CD4-positive, alpha-beta T cell treated with Interleukin-17A for 4 hours (primary cell): ENCODE measurements around the gene SAAL1.
"Not testable (repeated sequence)": the region's sequence is repeated elsewhere in the genome, so short reads cannot be mapped to it uniquely, and the experiment has no call there.

ENCODE experiments used
- DNase-seq: peaks from one replicate; pipeline ENCODE4 v3.0.0-alpha.2; 2020; ENCODE audit warnings: mixed read lengths

The SAAL1 gene, protein sequence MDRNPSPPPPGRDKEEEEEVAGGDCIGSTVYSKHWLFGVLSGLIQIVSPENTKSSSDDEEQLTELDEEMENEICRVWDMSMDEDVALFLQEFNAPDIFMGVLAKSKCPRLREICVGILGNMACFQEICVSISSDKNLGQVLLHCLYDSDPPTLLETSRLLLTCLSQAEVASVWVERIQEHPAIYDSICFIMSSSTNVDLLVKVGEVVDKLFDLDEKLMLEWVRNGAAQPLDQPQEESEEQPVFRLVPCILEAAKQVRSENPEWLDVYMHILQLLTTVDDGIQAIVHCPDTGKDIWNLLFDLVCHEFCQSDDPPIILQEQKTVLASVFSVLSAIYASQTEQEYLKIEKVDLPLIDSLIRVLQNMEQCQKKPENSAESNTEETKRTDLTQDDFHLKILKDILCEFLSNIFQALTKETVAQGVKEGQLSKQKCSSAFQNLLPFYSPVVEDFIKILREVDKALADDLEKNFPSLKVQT

DNA sequence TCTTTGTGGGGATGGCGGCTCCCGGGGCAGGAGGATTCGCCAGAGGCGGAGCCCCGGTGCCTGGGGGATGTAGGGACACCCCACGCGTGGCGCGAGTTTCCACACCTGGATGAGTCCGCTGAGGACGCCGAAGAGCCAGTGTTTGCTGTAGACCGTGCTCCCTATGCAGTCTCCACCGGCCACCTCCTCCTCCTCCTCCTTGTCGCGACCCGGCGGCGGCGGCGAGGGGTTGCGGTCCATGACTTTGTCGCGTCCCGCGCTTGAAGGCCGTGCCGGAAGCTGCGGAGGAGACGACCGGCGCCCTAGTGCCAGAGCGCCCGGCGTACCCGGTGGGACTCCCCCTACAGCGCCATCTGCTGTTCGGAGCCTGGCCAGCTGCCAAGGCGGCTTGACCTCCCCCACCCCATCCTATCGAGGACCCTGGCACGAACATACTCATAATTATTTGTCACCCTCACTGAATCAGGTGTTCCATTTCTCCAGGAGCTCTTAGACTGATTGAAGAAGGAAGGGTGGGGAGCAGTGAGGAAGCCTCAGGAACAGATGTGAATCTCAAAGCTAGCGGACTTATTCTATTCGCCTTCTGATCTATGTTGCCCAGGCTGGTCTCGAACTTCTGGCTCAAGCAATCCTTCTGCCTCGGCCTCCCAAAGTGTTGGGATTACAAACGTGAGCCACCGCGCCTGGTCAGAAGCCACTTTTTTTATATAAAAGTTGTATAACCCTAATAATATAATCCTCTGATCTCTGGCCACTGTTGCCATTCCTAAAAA is at the start of gene SAAL1:
TSS of gene SAAL1 (minus strand) at position 281 of the 773 bp plus-strand sequence. CDS start at position 240, 41 bp downstream.
- peak; percentile 93 for DNase-seq

DNA sequence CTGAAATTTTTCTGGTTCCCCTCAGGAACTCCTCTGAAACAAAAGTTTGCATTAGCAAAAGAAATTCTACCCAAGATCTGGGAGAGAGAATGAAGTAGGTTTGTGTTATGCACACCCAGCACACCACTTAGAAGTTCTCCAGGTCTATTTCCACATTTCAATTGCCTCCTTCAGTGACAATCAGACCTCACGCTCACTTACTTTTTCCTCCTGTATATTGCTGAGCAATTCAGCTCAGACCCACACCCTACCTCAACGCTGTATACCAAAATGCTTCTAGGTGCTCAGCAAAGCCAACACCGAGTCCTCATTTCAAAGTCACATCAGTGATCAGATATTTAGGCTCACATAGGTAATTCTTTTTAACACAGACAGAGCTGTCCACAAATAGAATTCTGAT is 45.7 kb upstream of the SAAL1 start:
- no peak for DNase-seq

DNA sequence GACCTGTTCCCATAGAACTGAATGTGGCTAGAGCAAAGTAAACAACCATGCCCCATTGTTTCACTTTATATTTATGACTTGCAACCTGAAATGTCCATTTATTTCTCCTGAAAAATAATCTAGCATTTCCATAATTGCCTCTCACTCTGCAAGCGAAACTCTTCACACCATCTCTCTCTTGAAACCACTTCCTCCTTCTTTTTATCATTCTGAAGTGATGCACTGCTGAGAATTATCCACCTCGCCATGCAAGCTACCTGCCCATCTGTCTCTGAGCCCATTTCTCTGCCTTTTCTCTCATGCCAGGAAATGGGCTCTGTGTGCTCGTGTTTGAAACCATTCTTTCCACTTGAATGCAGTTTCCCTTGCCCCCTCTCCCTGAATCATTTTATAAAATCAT is 40.0 kb upstream of the SAAL1 start:
- DNase-seq: no peak

DNA sequence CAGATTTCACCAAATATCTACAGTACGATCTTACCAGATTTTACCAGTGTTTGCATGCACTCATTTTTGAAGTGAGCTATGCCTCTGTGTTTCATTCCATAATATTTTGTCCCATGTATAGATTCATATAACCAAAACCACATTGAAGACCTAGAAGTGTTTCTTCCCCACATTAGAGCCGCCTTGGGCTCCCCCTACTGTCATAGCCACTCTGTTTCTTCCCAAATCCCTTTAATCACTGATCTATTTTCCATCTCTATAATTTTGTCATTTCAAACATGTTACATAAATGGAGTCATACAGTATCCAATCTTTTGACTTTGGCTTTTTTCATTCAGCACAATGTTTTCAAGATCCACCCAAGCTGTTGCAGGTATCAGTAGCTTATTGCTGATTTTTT is 39.1 kb upstream of the SAAL1 start:
- no peak for DNase-seq

DNA sequence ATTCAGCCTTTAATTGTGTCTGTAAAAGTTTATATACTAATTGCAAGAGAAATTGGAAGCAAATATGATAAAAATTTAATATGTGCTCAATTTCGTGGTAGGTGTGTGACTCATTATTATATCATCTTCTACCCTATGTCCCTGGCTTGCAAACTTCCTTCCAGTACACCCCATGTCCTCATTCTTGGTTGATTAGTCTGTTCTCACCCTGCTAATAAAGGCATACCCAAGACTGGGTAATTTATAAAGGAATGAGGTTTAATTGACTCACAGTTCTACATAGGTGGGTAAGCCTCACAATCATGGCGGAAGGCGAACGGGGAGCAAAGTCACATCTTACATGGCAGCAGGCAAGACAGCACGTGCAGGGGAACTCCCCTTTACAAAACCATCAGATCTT is 38.4 kb upstream of the SAAL1 start:
- no peak for DNase-seq

DNA sequence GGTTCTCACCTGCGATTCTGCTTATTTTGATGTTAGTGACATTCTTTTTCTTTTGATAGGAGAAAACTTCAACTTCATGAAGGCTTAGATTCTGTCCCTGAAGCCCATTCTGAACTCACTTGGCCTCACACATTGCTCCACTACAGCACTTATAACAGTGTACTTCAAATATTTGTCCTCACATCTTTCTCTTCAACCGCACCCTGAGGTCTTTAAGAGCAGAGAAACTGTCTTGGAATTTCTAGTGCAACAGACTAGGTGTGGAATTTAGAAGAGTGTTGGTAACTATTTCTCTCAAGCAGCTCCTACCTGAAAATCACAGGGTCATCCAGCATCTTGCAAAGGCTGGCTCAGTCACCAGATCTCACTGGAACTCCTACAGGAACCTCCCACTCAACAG is 34.3 kb upstream of the SAAL1 start:
- no peak for DNase-seq

DNA sequence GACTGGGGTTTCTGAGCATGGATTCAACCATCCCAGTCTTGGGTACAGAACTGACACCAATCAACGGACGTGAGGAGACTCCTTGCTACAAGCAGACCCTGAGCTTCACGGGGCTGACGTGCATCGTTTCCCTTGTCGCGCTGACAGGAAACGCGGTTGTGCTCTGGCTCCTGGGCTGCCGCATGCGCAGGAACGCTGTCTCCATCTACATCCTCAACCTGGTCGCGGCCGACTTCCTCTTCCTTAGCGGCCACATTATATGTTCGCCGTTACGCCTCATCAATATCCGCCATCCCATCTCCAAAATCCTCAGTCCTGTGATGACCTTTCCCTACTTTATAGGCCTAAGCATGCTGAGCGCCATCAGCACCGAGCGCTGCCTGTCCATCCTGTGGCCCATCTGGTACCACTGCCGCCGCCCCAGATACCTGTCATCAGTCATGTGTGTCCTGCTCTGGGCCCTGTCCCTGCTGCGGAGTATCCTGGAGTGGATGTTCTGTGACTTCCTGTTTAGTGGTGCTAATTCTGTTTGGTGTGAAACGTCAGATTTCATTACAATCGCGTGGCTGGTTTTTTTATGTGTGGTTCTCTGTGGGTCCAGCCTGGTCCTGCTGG is 31.4 kb upstream of the SAAL1 start:
- DNase-seq: no peak

DNA sequence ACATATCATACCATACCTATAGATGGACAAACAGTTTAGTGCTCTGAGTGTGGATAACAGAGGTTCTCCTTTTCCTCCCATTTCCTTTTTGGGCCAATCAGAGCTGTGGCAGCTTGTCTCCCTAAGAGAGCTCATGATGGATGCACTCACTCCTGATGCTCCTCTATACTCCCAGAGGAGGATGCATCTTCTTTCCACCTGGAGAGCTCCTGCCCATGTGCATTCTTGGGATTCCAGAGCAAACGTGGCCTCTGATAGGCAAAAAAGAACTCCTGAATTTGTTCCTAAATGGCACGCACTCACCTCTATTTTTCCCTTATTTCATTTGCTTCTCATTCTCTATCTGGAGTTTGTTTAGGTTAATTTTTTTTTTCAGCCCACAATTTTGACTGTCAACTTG is 29.4 kb upstream of the SAAL1 start:
- DNase-seq: no peak

DNA sequence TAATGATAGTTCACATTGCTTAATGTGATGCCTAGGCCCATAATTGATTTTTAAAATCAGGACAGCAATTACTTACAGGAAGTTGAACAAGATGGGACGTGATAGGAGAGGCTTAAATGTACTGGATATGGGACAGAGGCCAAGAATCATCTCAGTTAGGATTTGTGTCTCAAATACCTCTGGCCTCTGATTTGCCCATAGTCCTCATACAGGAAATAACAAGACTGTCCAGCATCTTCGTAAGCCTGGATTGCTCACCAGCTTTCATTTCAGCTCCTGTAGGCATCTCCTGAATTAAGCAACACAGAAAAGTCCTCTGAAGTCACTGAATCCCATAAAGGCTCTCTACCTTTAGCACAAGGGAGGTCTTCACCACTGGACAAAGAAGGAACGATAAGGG is 26.5 kb upstream of the SAAL1 start, which contains the start of gene MRGPRX3:
TSS of gene MRGPRX3 (plus strand) at position 231 of the 400 bp plus-strand sequence. CDS start 4,632 bp downstream, outside the sequence.
- DNase-seq: no peak

DNA sequence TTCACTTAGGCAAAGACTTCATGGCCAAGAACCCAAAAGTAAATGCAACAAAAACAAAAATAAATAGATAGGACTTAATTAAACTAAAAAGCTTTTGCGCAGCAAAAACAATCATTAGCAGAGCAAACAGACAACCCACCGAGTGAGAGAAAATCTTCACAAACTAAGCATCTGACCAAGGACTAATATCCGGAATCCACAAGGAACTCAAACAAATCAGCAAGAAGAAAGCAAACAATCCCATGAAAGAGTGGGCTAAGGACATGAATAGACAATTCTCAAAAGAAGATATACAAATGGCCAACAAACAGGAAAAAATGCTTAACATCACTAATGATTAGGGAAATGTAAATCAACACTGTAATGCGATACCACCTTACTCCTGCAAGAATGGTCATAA is 25.2 kb upstream of the SAAL1 start:
- DNase-seq: not testable (repeated sequence)

DNA sequence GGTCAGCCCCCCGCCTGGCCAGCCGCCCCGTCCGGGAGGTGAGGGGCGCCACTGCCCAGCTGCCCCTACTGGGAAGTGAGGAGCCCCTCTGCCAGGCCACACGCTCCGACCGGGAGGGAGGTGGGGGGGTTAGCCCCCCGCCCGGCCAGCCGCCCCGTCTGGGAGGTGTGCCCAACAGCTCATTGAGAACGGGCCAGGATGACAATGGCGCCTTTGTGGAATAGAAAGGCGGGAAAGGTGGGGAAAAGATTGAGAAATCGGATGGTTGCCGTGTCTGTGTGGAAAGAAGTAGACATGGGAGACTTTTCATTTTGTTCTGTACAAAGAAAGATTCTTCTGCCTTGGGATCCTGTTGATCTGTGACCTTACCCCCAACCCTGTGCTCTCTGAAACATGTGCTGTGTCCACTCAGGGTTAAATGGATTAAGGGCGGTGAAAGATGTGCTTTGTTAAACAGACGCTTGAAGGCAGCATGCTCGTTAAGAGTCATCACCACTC is 15.5 kb upstream of the SAAL1 start:
- DNase-seq: not testable (repeated sequence)

DNA sequence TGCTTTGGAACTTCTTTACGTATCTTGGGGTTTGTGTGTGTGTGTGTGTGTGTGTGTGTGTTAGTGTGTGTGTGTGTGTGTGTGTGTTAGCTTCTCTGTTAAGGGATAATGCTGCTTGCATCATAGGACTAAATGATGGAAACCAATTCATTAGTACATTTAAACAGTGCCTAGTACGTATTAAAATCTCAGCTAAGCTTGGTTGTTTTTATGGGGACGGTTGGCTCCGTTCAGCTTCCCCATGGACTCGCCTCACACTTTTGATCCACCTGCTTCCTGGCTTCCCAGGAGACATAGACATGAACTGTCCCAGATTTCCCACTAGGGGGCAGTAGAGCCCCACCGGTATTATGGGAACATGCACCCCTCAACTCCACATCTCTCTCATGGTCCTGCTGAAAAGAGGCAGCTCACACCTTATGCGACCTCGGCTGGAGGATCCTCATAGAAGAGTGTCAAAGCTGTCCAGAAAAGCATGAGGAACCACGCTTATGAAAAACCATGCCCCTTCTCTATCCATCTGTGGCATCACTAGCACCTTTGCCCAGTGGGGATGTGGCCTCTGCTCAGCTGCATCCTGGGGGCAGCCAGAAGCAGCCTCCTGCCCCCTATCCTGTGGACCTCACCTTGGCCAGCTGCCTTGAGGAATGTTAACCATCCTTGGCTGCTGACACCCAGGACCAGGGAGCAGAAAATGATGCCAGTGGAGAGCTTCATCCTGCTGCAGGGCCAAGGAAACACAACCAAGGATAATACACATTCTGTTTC is 9.7 kb upstream of the SAAL1 start:
- DNase-seq: peak; percentile 76

DNA sequence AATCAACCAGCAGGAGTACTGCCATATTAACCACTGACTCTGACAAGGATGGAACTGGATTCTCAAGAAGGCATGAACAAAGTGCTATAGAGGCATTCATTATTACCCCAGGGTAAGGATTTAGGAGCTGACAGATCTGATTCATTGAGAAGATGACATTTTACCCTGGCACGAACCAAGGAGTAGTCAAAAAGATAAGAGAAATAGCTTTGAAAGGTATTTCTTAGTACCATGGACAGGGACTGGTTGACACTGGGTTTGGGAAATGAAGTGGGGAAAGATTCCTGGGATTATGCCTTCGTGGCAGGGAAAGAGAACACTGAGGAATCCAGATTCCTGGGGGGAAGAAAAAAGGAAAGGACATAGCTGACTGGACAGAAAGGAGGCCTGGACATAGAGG is 5.1 kb upstream of the SAAL1 start:
- no peak for DNase-seq

DNA sequence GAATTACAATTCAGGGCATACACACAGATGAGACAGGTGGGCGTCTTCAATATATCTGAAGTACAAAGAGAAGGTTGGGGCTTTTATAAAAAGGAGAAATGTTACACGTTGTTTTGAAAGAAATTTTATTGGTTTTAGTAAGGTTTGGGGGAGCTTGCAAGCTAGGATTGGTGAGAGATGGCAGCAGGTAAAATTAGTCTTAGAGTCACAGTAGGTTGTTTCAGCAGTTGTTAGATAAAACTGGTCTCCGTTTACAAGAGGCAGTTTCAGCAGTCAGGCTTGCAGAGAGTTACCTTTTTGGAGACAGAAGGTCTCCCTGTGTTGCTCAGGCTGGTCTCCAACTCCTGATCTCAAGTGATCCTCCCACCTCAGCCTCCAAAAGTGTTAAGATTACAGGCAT is 2.4 kb upstream of the SAAL1 start:
- DNase-seq: no peak

DNA sequence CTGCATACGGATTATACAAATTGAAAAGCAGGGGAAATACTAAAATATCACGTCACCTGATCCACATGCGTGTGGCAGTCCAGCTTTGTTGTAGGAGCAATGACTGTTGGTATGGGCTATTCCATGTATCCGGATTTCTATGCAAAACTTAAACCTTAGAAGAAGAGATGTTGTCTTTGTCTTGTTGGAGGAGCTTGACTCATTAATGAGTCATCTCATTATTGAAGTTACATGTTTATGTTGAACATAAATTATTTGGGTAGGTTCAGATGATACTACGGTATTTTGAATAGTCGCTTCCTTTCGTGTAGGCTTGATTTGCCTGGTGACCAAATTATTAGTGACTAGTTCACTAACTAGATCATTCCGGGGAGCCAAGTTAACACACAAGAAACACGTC is 806 bp upstream of the SAAL1 start:
- no peak for DNase-seq

DNA sequence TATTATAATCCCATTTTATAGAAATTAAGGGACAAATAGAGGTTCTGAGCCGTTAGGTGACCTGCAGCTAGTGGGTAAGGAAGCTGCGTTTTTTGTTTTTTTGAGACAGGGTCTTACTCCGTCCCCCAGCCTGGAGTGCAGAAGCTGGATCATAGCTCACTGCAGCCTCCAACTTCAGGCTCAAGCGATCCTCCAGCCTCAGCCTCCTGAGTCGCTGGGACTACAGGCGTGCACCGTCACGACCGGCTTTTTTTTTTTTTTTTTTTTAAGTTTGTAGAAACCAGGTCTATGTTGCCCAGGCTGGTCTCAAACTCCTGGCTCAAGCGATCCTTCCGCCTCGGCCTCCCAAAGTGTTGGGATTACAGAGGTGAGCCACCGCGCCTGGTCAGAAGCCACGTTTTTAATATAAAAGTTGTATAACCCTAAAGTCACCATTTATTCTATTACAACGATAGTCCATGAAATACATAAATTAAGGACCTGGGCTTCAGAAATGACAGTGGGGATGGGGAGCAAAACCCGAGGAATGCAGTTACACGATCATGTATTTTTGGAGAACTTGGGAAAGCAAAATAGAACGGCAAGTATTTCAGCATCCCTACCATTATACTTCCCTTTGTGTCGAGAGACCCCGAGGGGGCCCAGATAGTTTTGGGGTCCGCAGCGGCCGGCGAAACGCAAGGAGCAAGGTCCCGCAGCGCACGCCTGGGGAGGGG is 638 bp downstream of the SAAL1 start:
- DNase-seq: no peak

DNA sequence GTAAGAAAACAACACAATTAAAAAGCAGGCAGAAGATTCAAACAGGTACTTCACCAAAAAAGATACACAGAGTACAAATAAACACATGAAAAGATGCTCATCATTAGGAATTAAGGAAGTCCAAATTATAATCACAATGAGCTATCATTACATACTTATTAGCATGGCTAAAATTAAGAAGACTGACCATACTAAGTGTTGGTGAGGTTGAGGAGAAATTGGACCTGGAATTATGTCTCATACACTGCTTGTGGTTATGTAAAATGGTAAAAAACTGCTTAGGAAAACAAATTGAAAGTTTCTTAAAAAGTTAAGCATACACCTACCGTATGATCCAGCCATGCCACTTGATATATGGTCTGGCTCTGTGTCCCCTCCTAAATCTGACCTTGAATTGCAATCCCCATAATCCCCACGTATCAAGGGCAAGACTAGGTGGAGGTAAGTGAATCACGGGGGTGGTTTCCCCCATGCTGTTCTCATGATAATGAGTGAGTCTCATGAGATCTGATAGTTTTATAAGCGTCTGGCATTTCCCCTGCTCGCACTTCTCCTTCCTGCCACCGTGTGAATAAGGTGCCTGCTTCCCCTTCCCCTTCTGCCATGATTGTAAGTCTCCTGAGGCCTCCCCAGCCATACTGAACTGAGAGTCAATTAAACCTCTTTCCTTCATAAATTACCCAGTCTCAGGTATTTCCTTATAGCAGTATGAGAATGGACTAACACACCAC is 4.8 kb downstream of the SAAL1 start:
- DNase-seq: no peak

DNA sequence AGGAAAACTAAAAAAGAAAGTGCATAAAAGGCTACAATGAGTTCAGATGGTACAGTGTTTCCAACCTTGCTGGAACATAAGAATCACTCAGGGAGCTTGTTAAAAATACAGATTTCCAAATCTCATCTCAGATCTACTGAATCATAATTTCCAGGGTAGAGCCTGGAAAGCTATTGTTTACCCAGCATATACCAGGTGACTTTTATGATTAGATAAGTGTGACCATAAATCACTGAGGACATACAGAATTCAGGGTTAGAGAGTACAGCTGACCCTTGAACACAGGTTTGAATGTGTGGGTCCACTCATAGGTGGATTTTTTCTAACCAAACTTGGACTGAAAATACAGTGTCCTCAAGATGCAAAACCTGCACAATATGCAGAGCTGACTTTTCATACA is 11.9 kb downstream of the SAAL1 start:
- DNase-seq: no peak

DNA sequence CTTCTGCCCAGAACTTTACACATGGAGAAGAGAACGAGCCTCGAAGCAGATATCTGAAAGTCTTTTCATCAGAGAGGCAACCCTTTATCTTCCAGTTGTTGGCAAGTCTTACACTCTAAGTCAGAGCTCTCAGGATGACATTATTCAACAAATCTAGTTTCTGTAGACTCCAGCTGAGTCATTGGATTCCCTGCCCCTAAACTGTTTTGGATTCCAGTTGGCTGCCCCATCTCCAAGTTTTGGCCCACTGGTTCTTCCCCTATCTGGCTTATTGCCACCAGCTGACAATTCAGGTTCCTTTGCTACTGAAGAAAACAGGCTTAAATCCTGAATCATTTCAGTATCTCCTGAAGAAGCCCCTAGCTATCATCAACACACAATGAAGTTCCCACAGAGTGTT is 14.2 kb downstream of the SAAL1 start:
- no peak for DNase-seq

DNA sequence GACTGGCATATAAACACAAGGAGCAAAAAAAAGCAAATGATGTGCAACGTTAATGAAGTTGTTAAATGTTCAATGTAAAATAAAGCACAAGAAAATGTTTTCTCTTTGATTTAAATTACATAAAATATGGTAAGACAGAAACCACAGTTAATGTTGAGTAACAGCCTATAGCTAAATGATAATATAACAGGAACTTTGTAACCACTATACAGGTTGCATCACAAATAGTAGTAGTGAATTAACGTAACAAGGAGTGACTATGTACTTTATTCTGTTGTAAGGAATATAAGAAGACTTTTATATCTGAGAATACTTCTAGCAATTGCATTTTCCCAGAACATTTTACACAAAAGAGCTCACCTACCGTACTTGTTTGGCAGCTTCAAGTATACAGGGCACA is 16.9 kb downstream of the SAAL1 start:
- DNase-seq: no peak

DNA sequence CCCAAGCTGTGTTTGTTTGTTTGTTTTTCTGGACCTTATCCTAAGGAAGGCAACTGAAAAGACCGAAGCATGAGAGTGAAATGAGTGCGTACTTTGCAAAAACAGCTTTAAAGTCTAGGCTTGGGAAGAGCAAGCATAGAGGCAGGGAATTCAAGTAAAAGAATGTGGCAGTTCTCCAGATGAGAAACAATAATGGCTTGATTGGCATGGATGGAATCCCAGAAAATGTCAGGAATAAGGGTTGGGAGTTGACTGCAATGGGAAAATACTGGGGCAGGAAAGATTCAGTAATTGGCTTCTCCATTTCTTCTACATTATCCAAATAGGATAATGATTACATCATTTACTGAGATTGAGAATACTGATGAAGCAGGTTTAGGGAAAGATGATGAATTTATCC is 17.5 kb downstream of the SAAL1 start:
- DNase-seq: no peak
